HG02588 (cell line): Measurements from ENCODE around the gene DENND2A.
"Not testable (repeated sequence)": the region's sequence is repeated elsewhere in the genome, so short reads cannot be mapped to it uniquely, and the experiment has no call there.

Experiments
- ATAC-seq: cut with Tn5 transposase; IDR thresholded peaks from one replicate; pipeline ENCODE4 v1.9.1; 2021; ENCODE audit warnings: mild to moderate bottlenecking, moderate library complexity; ENCODE audit not compliant: unreplicated experiment

Gene DENND2A

GRCh38 chr7:140557069-140557468 is 83.5 kb downstream of the DENND2A start:
- no peak for ATAC-seq

GRCh38 chr7:140553236-140553635 is 87.4 kb downstream of the DENND2A start:
- ATAC-seq: not testable (repeated sequence)

GRCh38 chr7:140552240-140552679 is 88.4 kb downstream of the DENND2A start:
- no peak for ATAC-seq

GRCh38 chr7:140551355-140552239 is 89.0 kb downstream of the DENND2A start:
- no peak for ATAC-seq

- ATAC-seq: no peak
Observed at GRCh38 chr7:140546947-140547346, 93.7 kb downstream of the DENND2A start.

GRCh38 chr7:140544388-140544826 is 96.2 kb downstream of the DENND2A start:
- ATAC-seq: no peak

GRCh38 chr7:140542228-140542603 is 98.4 kb downstream of the DENND2A start:
- ATAC-seq: no peak

- ATAC-seq: no peak
Observed at GRCh38 chr7:140541513-140542227, 98.9 kb downstream of the DENND2A start.

GRCh38 chr7:140541176-140541512 is 99.5 kb downstream of the DENND2A start:
- no peak for ATAC-seq

GRCh38 chr7:140540136-140540777 is 100.4 kb downstream of the DENND2A start:
- ATAC-seq: no peak

GRCh38 chr7:140539461-140539860 is 101.2 kb downstream of the DENND2A start:
- ATAC-seq: no peak

- no peak for ATAC-seq
Observed at GRCh38 chr7:140537750-140538482, 102.7 kb downstream of the DENND2A start.

- no peak for ATAC-seq
Observed at GRCh38 chr7:140534743-140535142, 105.9 kb downstream of the DENND2A start.

- no peak for ATAC-seq
Observed at GRCh38 chr7:140533394-140533872, 107.2 kb downstream of the DENND2A start.

- ATAC-seq: not testable (repeated sequence)
Observed at GRCh38 chr7:140529428-140529827, 111.2 kb downstream of the DENND2A start.

- ATAC-seq: no peak
Observed at GRCh38 chr7:140526787-140527664, 113.6 kb downstream of the DENND2A start.

GRCh38 chr7:140526214-140526613 is 114.4 kb downstream of the DENND2A start:
- ATAC-seq: no peak

- ATAC-seq: no peak
Observed at GRCh38 chr7:140525743-140526142, 114.9 kb downstream of the DENND2A start.

- no peak for ATAC-seq
Observed at GRCh38 chr7:140521421-140521820, 119.2 kb downstream of the DENND2A start.

- ATAC-seq: no peak
Observed at GRCh38 chr7:140519007-140519399, 121.6 kb downstream of the DENND2A start.
